Ecto neural progenitor cell (in vitro differentiated cells): ENCODE measurements around the gene GIT1.

Experiments used
- DNase-seq: peaks from one replicate; pipeline ENCODE4 v3.0.0-alpha.2; 2018; ENCODE audit warnings: low spot score

GIT1 gene

DNA sequence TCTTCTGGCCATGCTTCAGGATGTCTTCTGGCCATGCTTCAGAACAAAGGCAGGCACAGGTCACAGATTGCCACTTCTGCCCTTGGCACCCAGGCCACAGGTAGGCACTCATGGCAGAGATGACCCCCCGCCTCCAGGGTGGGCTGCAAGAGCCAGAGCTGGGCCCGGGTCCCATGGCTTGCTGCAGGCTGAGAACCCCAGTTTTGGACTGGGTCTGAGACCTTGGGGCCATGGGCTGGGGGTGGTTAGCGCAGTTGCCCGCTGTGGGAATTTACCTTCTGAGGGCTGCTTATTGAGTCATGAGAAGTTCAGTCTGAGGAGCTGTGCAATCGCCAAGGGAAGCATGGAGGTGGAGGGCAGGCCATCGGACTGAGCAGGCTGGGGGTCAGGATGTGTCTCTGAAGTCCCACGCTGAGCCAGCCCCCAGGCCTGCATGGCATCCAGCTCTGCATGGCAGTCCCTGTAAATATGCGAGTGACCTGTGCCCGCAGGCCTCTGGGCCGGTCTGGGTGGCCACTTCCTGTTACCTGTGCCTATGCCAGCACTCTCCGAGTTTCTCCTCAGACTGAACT lies 5.2 kb upstream of the GIT1 start:
- DNase-seq = no peak

GRCh38 chr17:29593591-29594518 lies 4.4 kb upstream of the GIT1 start:
- DNase-seq = peak; percentile 82

- DNase-seq = peak; percentile 82
These were observed 3.6 kb upstream of the GIT1 start, which contains the start of gene ANKRD13B for GRCh38 chr17:29592850-29593551. TSS of gene ANKRD13B (plus strand) at chr17:29593132. CDS start at chr17:29593622, 490 bp downstream.

DNA sequence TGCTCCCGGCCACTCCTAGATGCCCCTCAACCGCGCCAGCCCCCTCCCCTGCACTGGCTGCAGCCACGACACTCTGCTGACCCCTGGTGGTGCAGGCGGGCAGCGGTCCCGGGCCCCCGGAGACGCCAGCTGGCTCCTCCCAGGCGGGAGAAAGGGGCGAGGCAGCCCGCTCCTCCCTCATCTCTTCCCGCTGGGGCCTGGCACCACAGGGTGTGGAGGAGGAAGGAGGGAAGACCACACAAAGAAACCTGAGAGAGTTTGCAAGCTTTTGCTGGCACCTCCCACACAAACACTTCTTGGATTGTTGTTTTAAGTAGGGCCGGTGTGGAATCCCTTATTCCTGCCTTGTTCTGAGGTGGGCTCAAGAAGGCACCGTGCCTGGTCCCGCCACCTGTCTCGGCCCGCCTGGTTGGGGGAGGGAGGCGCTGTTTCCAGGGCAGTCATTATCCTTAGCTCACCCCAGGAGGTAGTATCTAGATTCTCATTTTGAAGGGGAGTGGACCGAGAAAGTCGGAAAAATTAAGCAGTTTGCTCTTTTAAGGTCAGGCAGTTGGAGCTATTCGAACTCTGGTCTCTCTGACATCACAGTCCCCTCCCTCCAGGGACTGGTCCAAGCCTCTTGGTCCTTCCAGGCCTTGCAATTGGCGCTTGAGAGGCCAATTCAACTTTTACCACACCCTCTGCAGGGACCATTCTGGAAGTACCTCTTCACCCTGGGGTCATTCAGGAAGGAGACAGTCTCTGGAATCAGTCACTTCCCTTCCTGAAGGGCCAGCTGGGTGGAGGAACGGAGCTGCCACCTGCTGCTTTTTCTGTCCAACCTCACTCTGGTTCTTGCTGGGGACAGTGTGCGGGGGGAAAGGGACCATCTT lies 2.5 kb upstream of the GIT1 start:
- peak; percentile 99 for DNase-seq

DNA sequence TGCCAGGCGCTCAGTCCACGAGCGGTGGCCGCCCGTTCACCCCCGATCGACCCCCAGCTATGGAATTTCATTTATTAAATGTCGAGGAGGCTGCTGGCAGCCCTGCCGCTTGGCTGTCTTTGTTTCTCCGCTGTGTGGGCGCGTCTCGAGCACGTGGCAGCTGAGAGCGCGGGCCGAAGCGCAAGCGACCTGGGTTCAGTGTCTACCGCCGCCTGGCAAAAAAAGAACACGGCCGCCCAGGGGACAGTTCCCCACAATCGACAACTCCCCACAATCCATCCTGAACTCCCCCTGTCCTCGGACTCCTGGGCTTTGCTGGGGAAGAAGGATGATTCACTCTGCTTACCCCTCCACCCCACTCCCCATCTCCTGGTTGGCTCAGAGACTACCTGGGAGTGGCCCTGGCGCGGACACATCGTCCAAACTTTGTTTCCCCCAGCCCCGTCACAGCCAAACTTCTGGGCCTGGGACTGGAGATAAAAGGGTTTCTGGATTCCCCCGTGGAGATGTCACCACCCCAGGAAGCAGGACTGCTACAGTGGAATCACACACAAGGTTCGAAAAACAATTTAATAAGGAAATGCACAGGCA lies 1.8 kb upstream of the GIT1 start:
- peak; percentile 85 for DNase-seq

GRCh38 chr17:29590411-29591145 lies 1.1 kb upstream of the GIT1 start:
- DNase-seq = peak; percentile 69

DNA sequence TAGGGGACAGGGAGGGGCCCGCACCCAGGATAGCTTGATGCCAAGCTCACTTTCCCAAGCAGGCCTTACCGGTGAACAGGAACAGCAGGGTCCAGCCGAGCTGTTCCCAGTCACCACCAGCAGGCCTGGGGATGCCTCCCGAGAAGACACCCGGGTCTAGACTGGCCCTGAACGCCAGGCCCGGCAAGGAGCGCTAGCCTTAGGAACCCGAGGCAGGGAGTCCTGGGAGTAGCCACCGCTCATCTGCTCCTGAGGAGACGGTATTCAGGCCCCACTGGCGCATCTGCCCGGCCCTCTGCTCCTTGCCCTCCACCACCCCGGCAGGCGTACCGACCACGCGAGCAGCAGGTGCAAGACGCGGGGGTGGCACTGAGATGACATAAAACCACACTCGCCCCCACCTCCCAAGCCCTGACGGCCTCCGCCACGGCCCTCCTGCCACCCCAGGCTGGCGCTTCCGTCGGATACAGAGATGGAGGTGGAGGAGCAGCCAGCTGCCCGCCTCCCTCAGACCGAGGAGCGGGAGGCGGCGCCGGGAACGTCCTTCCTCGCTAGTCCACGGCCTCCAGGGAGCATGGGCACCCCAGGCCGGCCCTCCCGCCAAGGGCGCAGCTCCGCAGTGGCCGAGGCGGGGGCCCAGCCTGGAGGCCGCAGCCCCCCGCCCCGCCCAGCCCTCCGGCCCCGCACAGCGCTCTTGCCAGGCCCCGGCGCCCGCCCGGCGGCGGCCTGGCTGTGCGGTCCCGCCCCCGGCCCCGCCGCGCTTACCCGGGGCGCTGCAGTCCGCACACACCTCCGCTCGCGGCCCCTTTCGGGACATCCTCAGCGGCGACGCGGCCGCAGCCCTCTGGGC lies 661 bp downstream of the GIT1 start:
- DNase-seq = peak; percentile 74

DNA sequence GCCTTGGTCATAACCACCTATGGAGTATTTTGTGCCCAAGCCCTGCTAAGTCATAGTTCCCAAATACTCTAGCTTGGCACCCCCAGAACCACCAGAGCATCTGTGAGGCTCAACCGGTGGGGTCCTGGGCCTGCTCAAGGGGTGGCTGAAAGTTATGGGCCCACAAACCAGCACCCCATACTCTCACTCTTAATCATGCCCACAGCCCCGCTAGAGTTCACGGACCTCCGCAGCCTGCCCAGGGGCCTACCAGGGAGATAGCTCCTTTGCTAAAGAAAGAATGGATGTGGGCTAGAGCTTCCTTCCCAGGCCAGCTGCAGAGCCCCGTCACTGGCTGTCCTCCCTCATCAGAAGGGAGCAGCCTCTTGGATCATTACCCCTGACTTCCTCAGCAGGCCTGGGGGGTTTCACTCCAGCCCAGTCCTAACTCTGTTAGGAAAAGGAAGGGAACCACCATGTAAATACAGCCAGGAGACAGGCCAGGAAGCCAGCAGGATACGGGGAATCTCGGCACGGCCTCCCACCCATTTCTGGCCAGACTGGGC lies 1.4 kb downstream of the GIT1 start:
- peak; percentile 52 for DNase-seq

- peak; percentile 61 for DNase-seq
These were observed 1.9 kb downstream of the GIT1 start for GRCh38 chr17:29587591-29587990.

DNA sequence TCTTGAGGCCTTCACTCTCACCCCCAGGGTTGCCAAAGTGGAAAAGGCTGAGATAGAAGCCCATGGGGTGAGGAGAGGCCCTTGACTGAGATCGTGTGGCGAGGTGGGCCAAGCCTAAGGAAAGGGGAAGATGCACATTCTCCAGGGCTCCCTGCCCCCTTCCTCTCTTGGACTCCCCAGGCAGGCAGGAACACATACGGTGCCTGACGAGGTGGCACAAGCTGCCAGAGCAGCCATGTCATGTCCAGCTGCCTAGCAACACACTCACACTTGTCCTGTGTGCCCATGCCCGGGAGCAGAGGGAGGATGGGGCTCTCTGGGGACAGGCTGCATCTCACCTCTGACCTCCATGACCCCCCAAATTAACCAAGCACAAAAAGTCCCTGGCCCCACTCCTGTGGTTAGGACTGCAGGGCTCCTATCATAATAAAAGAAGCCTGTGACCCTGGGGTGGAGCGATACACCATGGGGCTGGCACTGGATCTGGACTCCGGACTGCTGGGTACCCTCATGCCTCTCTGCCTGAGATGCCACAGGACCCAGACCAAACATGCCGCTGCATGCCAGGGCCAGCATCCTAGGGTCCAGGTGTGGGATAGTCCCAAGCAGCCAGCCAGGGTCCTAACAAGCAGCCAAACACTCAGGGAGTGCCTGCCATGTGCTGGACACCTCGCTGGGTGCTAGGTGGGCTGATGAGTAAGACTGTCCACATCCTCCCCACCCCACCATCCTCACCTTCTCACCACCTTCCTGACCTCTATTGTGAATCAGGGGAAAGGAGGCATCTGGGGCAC lies 2.6 kb downstream of the GIT1 start:
- peak; percentile 49 for DNase-seq

DNA sequence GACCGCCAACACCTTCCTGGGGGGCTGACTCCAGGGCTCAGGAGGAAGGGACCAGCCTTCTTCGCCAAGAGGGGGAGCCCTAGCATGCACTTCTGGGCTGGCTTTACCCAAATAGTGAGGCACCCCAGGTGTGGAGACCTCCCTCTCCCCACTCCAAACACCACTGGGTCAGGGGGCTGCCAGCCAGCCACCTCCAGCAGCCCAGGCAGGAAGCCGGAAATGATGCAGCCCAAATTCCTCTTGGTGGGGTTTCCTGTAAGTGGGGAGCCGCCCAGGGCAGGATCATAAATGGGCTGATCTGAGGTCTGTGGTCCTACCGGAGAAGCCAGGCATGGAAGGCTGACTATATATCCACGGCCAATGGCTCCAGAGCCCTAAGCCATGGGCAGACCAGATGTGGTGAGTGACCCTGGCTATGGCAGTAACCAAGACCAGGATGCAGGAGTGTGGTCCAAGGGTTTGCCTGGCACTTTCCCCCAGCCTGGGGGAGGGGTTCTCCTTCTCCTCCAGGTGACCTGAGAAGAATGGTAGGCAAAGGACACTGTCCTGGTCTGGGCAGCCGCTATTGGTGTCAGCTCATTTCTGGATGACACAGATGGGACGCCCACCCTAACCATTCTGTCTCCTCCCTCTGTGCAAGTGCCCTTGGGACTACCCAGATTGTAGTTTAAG lies 4.2 kb downstream of the GIT1 start:
- peak; percentile 50 for DNase-seq

GRCh38 chr17:29584452-29585079 lies 4.9 kb downstream of the GIT1 start:
- peak; percentile 57 for DNase-seq

DNA sequence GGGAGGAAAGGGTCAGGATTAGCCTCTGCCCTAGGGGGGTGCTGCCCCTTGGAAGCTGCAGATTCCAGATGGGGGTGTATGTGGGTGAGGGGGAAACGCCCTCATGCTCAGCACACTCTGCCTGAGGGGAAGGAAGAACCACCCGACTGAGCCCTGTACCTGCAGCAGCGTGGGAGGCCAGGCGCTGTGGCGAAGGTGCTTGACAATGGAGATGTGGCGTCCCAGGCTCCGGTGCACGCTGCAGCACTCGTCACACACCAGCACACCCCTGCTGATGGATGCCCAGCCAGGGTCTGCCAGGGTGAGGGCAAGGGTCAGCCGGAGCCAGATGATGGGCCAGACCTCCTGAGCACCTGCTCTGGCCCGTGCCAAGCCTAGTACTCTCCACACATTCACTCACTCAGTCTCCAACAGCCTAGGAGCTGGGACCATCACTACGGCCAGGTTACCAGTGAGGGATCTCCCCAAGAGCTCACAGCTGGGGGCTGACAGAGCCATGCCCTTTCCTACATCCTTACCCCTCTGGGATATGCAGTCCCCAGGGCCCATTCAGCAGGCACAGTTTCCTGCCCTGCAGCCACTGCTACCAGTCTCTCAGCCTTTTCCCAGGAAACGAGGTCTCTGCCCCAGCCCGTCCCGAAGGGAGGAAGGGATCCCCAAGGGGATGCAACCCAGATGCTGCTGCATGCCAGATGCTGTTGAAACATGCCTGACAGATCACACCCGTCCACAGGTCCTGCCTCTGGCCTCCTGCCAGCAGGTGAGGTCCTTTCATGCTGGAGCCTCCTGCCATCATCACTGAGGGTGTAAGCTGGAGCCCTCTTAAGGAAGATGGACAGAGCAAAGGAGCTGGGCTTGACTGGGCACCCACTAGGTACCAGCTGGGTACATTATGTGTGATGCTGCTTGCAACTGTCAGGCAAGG lies 5.9 kb downstream of the GIT1 start:
- peak; percentile 47 for DNase-seq

- DNase-seq = no peak
These were observed 6.7 kb downstream of the GIT1 start for GRCh38 chr17:29582772-29583171.

DNA sequence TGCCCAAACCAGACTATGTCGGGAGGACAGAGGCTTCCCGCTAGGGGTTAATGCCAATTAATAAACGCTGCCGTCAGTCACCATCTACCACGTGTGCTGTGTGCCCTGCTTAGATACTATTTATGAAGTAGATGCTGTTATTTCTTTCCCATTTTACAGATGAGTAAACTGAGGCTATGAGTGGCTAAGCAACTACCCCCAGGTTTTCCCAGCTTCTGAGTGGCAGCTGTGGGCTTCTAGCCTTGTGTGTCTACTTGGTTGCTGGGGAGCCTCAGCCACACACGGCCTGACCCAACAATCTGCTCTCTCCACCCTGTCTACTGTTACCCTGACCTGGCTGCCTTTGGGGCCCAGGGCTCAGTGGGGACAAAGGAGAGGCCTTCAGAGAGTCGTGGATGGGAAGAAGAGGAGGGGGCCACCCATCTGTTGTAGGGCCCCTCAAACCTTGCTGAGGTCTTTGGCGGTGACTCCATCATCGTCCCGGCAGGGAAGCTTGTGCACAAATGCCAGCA lies 7.1 kb downstream of the GIT1 start:
- DNase-seq = no peak

GRCh38 chr17:29581583-29582253 lies 7.7 kb downstream of the GIT1 start:
- DNase-seq = peak; percentile 46
